Activated naive CD8-positive, alpha-beta T cell (primary cell): Measurements from ENCODE around the gene MYO1C.
"Not testable (repeated sequence)": the region's sequence is repeated elsewhere in the genome, so short reads cannot be mapped to it uniquely, and the experiment has no call there.

Source experiments
- H3K27ac Mint-ChIP-seq: one replicate; pipeline ENCODE4 v1.8.0; 2021; ENCODE audit warnings: mixed read lengths
- H3K27me3 Mint-ChIP-seq: one replicate; pipeline ENCODE4 v1.8.0; 2021; ENCODE audit warnings: mixed read lengths
- H3K36me3 Mint-ChIP-seq: one replicate; pipeline ENCODE4 v1.8.0; 2021; ENCODE audit warnings: mixed read lengths
- H3K4me1 Mint-ChIP-seq: one replicate; pipeline ENCODE4 v1.8.0; 2021; ENCODE audit warnings: low read depth, mixed read lengths
- H3K4me3 Mint-ChIP-seq: one replicate; pipeline ENCODE4 v1.8.0; 2021; ENCODE audit warnings: mild to moderate bottlenecking, mixed read lengths
- H3K9me3 Mint-ChIP-seq: one replicate; pipeline ENCODE4 v1.8.0; 2021; ENCODE audit warnings: low read depth, mixed read lengths

MYO1C gene

DNA sequence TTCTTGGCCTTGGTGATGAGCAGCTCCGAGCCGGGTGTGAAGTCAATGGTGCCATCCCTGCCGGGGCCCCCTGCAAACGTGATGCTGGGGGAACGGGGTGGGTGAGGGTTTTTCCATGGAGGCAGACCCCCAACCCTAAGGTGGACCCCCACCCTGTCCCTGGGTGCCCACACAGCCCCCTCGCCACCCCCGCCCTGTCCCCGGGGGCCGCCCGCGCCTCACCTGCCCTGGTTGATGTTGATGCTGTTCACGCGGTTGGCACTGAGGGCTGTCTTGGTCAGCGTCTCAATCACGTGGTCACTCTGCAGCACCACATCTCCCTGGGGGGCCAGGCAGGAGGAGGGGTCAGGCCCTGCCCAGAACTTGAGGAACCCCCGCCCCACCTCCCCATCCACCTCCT, 25.2 kb downstream of the MYO1C start:
- no peaks in the 10 kb centered on the region for H3K36me3 Mint-ChIP-seq

DNA sequence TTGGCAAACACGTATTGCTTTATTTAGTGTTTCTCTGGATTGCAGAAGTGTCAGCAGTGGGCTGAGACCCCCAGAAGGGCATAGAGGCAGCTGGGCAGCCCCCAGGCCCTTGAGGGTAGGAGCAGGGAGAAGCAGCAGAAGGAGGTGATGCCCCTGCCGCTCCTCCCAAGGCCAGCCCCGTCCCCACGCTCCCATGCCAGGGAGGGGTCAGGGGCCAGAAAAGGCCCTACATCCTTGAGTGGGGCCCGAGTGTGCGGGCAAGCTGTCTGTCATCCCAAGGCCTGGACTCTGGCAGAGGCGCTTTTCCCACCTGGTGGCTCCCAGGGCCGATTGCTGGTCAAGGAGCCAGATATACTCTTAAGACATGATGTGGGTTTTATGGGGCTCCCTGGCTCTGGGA, 28.3 kb downstream of the MYO1C start:
- H3K27ac Mint-ChIP-seq: no peak overlapping the region
- no peak overlapping the region for H3K4me3 Mint-ChIP-seq
- H3K4me1 Mint-ChIP-seq: peaks cover 28% of the 10 kb centered on the region
- peaks cover 6% of the 10 kb centered on the region for H3K27me3 Mint-ChIP-seq
- H3K36me3 Mint-ChIP-seq: no peaks in the 10 kb centered on the region
- no peaks in the 10 kb centered on the region for H3K9me3 Mint-ChIP-seq

More for the DNA sequence above, 25.2 kb downstream of the MYO1C start:
- Mint-ChIP-seq H3K9me3 (no peaks in the 10 kb centered on the region), H3K4me1 (peaks cover 14% of the 10 kb centered on the region), H3K4me3 (no peak overlapping the region), H3K27me3 (no peaks in the 10 kb centered on the region), H3K27ac (no peak overlapping the region)

DNA sequence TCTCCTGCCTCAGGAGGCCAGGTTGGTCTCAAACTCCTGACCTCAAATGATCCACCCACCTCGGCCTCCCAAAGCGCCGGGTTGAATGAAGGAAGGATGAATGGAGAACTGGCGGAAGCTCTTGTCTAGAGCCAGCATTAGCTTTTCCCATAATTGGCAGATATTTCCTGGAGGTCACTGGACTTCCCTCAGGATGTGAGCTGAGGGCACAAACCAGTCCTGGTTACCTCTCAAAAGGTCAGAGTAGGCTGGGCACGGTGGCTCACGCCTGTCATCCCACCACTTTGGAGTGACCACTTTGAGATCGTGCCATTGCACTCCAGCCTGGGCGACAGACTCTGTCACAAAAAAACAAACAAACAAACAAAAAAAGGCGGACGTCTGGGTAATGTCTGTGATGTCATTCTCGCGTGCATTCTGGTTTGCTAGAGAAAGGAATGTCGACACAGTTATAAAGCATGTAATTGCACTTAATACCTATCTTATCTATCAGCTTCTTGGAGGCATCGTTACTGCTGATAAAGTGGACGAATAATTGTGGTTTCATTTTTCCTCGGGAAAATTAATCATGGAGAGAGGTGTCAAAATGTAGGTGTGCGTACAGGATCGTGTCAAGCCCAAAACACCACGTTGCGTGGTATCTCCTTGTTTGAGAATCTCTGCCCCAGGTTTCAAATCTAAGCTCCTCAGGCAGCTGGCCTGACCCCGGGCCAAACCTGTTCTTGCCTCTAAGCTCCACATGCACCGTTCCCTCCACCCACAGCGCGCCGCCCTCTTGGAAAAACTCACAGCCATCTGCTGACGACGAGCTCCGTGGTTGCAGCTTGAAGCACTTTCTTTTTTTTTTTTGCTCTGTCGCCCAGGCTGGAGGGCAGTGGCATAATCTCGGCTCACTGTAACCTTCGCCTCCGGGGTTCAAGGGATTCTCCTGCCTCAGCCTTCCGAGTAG, 30.0 kb downstream of the MYO1C start:
- Mint-ChIP-seq H3K4me3 (peak overlapping the region; percentile 75), H3K36me3 (no peaks in the 10 kb centered on the region), H3K9me3 (no peaks in the 10 kb centered on the region), H3K4me1 (peaks cover 30% of the 10 kb centered on the region), H3K27ac (peak overlapping the region; percentile 75), H3K27me3 (peaks cover 6% of the 10 kb centered on the region)

DNA sequence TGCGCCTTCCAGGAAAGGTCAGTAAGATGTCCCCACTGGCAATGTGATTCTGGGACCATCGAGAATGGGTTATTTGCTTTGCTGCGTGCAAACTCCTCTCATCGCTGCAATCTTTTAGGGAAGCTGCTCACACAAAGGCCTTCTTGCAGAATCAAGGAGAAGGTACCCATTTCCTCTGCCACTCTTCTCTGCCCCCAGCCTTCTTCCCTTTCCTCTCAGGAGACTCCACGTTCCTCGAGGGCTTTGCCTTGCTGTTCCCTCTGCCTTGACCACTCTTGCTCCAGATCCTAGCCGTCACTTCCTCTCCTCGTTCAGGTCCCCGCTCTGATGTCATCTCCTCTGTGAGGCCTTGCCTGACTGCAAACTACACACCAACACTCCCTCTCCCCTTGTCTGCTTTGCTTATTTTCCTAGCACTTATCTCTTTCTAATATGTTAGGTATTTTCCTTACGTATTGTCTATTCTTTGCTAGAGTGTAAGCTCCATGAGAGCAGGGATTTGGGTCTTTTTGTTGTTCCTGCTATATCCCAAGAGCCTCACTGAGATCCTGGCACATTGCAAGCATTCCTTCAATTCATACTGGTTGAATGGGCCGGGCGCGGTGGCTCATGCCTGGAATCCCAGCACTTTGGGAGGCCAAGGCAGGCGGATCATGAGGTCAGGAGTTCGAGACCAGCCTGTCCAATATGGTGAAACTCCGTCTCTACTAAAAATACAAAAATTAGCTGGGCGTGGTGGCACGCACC, 31.1 kb downstream of the MYO1C start:
- Mint-ChIP-seq H3K4me1 (peaks cover 36% of the 10 kb centered on the region), H3K36me3 (no peaks in the 10 kb centered on the region)

DNA sequence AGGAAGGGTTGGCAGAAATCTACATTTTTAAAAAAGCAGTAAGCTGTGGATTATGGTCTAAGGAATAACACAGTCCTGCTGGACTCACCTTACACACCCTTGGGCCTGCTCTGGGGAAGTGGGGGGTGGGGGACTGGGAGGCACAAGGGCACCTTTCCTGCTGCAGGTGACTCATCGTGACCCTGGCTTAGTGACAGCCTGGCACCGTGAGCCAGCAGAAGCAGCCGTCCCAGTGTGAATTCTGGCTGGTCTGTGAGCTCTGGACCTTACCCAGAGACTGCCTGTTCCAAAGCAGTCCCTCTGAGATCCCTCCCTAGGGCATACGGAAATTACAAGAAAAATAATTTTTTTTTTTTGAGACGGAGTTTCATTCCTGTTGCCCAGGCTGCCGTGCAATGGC, 32.3 kb downstream of the MYO1C start:
- H3K27ac Mint-ChIP-seq: no peak overlapping the region
- H3K4me3 Mint-ChIP-seq: no peak overlapping the region
- H3K36me3 Mint-ChIP-seq: no peaks in the 10 kb centered on the region
- H3K27me3 Mint-ChIP-seq: peaks cover 8% of the 10 kb centered on the region
- peaks cover 37% of the 10 kb centered on the region for H3K4me1 Mint-ChIP-seq
- H3K9me3 Mint-ChIP-seq: no peaks in the 10 kb centered on the region

More for the DNA sequence above, 31.1 kb downstream of the MYO1C start:
- Mint-ChIP-seq H3K4me3 (no peak overlapping the region), H3K27ac (no peak overlapping the region), H3K27me3 (peaks cover 8% of the 10 kb centered on the region), H3K9me3 (no peaks in the 10 kb centered on the region)

DNA sequence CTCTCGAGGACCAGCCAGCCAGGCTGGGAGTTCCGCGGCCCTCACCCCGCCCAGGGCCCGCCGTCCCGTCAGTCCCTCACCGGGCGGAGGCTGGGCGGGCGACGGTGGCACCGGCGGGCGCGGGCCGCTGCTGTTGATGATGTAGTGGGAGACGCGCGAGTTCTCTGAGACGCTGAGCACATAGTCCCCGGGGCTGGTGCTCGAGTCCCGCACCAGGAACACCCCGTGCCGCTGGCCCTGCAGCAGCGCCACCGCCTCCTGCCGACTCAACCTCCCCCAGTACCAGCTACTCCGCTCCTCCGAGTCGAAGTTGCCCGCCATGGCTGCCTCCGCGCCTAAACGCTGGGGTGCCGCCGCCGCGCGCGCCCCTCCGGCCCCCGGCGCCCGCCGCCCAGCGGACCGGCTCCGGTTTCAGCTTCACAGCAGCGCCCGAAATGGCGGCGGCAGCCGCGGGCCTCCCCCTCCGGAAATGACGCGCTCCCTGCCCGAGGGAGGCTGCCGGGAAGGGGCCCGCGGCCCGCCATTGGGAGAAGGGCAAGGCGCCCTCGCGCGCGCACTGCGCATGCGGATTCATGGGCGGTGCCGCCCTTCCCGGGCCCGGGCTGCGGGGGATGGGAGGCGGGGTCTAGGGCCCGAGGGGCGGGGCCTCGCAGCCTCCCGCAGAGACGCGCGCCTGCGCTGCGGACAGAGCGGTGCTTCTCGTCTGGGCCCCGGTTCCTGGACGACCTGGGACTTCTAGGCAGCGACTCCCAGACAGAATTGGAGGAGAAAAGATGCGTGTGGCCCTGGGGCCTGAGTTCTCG, 36.5 kb downstream of the MYO1C start, which contains the start of gene CRK:
Gene CRK, minus strand, starts transcription at position 436 of the 803 bp plus-strand sequence. Its CDS starts 115 bp downstream, at position 321.
- Mint-ChIP-seq H3K4me1 (peaks cover 50% of the 10 kb centered on the region), H3K36me3 (peaks cover 2% of the 10 kb centered on the region), H3K27me3 (peaks cover 6% of the 10 kb centered on the region), H3K27ac (peak within 1 kb of the TSS; percentile 66), H3K9me3 (no peaks in the 10 kb centered on the region), H3K4me3 (peak within 1 kb of the TSS; percentile 95)

DNA sequence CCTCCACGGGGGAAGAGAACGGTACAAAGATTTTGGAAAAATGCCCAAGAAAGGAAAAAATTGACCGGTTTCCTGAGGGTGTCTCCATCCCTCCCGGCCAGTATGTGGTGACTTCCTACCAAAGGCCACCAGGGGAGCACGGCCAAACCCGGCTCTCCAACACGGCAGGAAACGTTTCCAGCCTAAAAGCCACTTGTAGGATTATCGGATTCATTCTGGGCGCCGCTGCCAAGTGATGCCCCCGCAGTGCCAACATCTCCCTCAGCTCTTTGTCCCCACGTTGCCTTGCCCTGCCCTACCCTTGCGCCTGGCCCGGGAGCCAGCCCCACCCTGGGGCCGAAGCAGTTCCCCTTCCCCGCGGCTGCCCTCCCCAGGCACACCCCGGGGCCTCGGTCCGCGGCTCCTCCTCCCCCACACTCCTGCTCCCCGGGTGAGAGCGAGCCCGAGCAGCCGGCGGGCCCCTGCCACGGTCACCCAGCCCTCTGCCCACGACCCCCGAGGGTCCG, 37.1 kb downstream of the MYO1C start:
- peaks cover 6% of the 10 kb centered on the region for H3K27me3 Mint-ChIP-seq
- peak overlapping the region; percentile 66 for H3K27ac Mint-ChIP-seq
- peaks cover 53% of the 10 kb centered on the region for H3K4me1 Mint-ChIP-seq
- H3K9me3 Mint-ChIP-seq: no peaks in the 10 kb centered on the region
- H3K36me3 Mint-ChIP-seq: peaks cover 2% of the 10 kb centered on the region
- H3K4me3 Mint-ChIP-seq: peak overlapping the region; percentile 95

DNA sequence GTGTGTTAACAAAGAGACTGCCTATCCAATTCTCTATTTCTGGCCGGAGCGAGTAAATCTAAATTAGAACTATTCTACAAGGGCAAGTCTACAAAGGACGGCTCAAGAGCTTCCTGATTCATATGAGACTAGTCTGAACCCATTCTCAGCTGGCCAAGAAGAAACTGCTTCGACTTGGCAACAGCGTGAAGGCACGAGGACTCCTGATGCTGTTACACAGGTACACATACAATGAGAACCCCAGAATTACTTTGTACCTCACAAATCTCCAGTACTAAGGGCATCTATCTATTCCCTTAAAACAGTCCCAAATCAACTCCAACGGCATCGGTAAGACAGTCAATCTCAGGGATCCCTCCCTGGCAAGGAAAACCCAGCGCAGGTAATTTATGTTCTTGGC, 37.9 kb downstream of the MYO1C start:
- Mint-ChIP-seq H3K36me3 (peaks cover 2% of the 10 kb centered on the region), H3K4me3 (peak overlapping the region; percentile 95), H3K4me1 (peaks cover 50% of the 10 kb centered on the region), H3K9me3 (no peaks in the 10 kb centered on the region), H3K27me3 (peaks cover 3% of the 10 kb centered on the region), H3K27ac (peak overlapping the region; percentile 61)

DNA sequence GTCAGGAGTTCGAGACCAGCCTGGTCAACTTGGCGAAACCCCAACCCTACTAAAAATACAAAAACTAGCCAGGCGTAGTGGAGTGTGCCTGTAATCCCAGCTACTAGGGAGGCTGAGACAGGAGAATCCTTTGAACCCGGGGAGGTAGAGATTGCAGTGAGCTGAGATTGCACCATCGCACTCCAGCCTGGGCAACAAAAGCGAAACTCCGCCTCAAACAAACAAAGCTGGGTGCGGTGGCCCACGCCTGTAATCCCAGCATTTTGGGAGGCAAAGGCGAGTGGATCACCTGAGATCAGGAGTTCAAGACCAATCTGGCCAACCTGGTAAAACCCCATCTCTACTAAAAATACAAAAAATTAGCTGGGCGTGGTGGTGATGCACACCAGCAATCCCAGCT, 38.8 kb downstream of the MYO1C start:
- not testable (repeated sequence) for H3K27me3 Mint-ChIP-seq, H3K27ac Mint-ChIP-seq, H3K9me3 Mint-ChIP-seq, H3K36me3 Mint-ChIP-seq
- peaks cover 59% of the 10 kb centered on the region for H3K4me1 Mint-ChIP-seq
- peak overlapping the region; percentile 60 for H3K4me3 Mint-ChIP-seq

DNA sequence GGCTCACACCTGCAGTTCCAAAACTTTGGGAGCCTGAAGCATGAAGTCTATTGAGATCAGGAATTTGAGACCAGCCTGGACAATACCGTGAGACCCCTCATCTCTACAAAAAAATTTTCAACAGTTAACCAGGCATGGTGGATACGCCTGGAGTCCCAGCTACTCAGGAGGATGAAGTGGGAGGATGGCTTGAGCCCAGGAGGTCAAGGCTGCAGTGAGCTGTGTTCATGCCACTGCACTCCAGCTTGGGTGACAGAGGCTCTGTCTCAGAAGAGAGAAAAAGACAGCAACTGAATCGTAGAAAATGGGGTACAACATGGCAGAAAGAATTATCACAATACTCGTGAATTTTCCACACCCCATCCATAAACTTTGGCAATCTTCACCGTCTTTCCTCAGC, 39.6 kb downstream of the MYO1C start:
- Mint-ChIP-seq H3K36me3 (peaks cover 2% of the 10 kb centered on the region), H3K27me3 (peaks cover 3% of the 10 kb centered on the region), H3K27ac (no peak overlapping the region), H3K4me1 (peaks cover 64% of the 10 kb centered on the region), H3K4me3 (peak overlapping the region; percentile 60), H3K9me3 (no peaks in the 10 kb centered on the region)

DNA sequence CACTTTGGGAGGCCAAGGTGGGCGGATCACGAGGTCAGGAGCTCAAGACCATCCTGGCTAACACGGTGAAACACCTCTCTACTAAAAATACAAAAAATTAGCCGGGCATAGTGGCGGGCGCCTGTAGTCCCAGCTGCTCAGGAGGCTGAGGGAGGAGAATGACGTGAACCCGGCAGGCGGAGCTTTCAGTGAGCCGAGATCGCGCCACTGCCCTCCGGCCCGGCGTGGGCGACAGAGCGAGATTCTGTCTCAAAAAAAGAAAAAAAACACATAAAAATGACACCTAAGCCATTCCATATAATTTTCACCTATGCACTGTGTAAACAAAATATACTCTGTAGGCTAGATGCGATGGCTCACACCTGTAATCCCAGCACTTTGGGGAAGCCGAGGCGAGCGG, 42.2 kb downstream of the MYO1C start:
- not testable (repeated sequence) for H3K9me3 Mint-ChIP-seq, H3K4me3 Mint-ChIP-seq, H3K27me3 Mint-ChIP-seq, H3K36me3 Mint-ChIP-seq, H3K27ac Mint-ChIP-seq
- peaks cover 77% of the 10 kb centered on the region for H3K4me1 Mint-ChIP-seq

DNA sequence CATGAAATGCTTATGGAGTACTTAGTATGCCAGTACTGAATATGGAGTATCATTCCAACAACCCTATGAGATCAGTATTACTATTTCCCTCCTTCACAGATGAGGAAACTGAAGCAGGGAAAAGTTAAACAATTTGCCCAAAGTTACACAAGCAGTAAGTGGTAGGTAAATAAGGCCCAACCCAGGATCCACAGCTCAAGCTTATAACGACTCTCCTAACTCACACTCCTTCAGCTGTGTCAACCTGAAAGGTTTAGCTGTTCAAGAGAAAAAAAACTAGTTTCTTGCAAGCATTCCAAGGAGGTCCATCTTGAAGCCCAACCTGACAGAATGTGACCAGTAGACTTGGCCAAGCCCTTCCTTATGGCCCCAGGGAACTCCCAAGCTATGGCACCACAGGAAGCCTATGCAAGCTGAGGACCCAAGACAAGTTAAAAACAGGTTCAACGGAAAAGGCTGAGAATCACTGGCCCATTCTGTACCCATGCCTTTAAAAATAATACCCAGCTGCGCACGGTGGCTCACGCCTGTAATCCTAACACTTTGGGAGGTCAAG, 43.0 kb downstream of the MYO1C start:
- Mint-ChIP-seq H3K27ac (no peak overlapping the region), H3K4me3 (no peak overlapping the region), H3K4me1 (peaks cover 73% of the 10 kb centered on the region), H3K9me3 (no peaks in the 10 kb centered on the region), H3K27me3 (no peaks in the 10 kb centered on the region), H3K36me3 (peaks cover 2% of the 10 kb centered on the region)

DNA sequence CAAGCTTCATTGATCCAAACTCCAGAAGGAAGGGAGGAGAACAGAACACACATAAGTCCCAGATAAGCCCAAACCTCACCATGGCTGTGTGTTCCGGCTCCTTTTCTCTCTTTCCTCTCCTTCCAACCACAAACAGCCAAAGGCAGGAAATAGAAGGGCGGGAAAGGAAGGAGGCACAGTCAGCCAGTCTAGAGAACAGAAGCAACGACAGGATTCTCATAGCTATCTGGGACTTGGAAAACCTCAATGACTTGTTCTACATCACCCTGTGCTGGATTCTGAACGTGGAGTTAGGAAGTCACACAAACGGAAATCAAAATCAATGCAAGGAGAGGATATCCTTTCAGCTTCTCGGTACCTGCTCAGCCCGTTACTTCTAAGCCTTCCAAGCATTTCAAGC, 45.4 kb downstream of the MYO1C start:
- H3K9me3 Mint-ChIP-seq: no peaks in the 10 kb centered on the region
- peak overlapping the region; percentile 55 for H3K4me3 Mint-ChIP-seq
- H3K36me3 Mint-ChIP-seq: no peaks in the 10 kb centered on the region
- H3K27ac Mint-ChIP-seq: no peak overlapping the region
- H3K4me1 Mint-ChIP-seq: peaks cover 52% of the 10 kb centered on the region
- no peaks in the 10 kb centered on the region for H3K27me3 Mint-ChIP-seq

DNA sequence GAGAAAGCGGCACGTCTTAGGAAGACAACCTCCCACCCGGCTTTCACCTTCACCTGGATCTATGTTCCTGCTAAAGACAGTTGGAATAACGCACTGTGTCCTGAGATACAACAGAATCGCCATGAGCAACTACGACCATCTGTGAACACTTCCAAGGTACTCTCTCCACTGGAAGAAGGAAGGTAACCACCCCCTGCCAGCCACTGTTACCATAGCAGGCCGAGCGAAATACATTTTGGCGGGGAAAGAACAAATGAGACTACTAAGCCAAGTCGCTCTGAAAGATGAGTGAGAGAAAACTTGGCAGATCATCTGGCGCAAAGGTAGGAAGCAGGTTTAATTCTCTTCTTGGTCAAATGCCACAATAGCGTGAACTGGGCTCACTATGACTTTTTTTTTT, 46.3 kb downstream of the MYO1C start:
- Mint-ChIP-seq H3K36me3 (no peaks in the 10 kb centered on the region), H3K27ac (no peak overlapping the region), H3K9me3 (no peaks in the 10 kb centered on the region), H3K4me1 (peaks cover 45% of the 10 kb centered on the region), H3K27me3 (no peaks in the 10 kb centered on the region), H3K4me3 (peak overlapping the region; percentile 20)
